GM19395 (cell line): ENCODE data around the gene ALK.

Experiments
- ATAC-seq: cut with Tn5 transposase; IDR thresholded peaks from one replicate; pipeline ENCODE4 v1.9.1; 2021; ENCODE audit warnings: mild to moderate bottlenecking, moderate library complexity; ENCODE audit not compliant: unreplicated experiment

ALK gene

GRCh38 chr2:29662861-29663260 lies 258.5 kb downstream of the ALK start:
- ATAC-seq: no peak

GRCh38 chr2:29660201-29660600 lies 261.2 kb downstream of the ALK start:
- no peak for ATAC-seq

GRCh38 chr2:29659178-29659577 lies 262.2 kb downstream of the ALK start:
- ATAC-seq: no peak

GRCh38 chr2:29657674-29658073 lies 263.7 kb downstream of the ALK start:
- ATAC-seq: no peak

- ATAC-seq: no peak
These were observed 265.8 kb downstream of the ALK start for GRCh38 chr2:29655391-29656086.

GRCh38 chr2:29650631-29651097 lies 270.7 kb downstream of the ALK start:
- ATAC-seq: no peak

- no peak for ATAC-seq
These were observed 276.4 kb downstream of the ALK start for GRCh38 chr2:29644949-29645348.

- no peak for ATAC-seq
These were observed 278.2 kb downstream of the ALK start for GRCh38 chr2:29643196-29643595.

- no peak for ATAC-seq
These were observed 281.0 kb downstream of the ALK start for GRCh38 chr2:29640360-29640759.

GRCh38 chr2:29638641-29639040 lies 282.7 kb downstream of the ALK start:
- ATAC-seq: no peak

GRCh38 chr2:29634916-29635315 lies 286.5 kb downstream of the ALK start:
- no peak for ATAC-seq

- no peak for ATAC-seq
These were observed 289.4 kb downstream of the ALK start for GRCh38 chr2:29632018-29632417.

- ATAC-seq: no peak
These were observed 291.9 kb downstream of the ALK start for GRCh38 chr2:29629495-29629894.

GRCh38 chr2:29628862-29629261 lies 292.5 kb downstream of the ALK start:
- no peak for ATAC-seq

- no peak for ATAC-seq
These were observed 293.2 kb downstream of the ALK start for GRCh38 chr2:29628108-29628745.

- ATAC-seq: no peak
These were observed 294.1 kb downstream of the ALK start for GRCh38 chr2:29627279-29627711.

- no peak for ATAC-seq
These were observed 300.5 kb downstream of the ALK start for GRCh38 chr2:29620890-29621289.

GRCh38 chr2:29619689-29620088 lies 301.7 kb downstream of the ALK start:
- ATAC-seq: no peak

GRCh38 chr2:29618024-29618423 lies 303.4 kb downstream of the ALK start:
- no peak for ATAC-seq

- ATAC-seq: no peak
These were observed 304.0 kb downstream of the ALK start for GRCh38 chr2:29617351-29617750.

GRCh38 chr2:29616569-29616968 lies 304.8 kb downstream of the ALK start:
- ATAC-seq: no peak

GRCh38 chr2:29615841-29616240 lies 305.5 kb downstream of the ALK start:
- ATAC-seq: no peak

- ATAC-seq: no peak
These were observed 306.2 kb downstream of the ALK start for GRCh38 chr2:29615183-29615582.
